Thymus (tissue), 11 donors: ENCODE measurements around the gene PLEKHM1. TPM values are rescaled to one million over a fixed set of nuclear protein-coding genes. Genes with fewer than 3 reads are reported as not detected.
A peak's percentile ranks its signal among the peaks of the same experiment; 100 is the strongest.

Experiments
- DNase-seq, 9 donors: peaks; one replicate each; pipeline ENCODE4 v3.0.0-alpha.2; 2013; ENCODE audit warnings: low spot score in 9 of 9, low read depth in 6 of 9, missing footprints in 1 of 9
- H3K27ac ChIP-seq, 2 donors: one replicate each; pipeline ENCODE4 v1.5.1; 2013; ENCODE audit warnings: control low read depth in 1 of 2, low read depth in 1 of 2, low read length in 1 of 2, mild to moderate bottlenecking in 1 of 2, moderate library complexity in 1 of 2
- H3K27me3 ChIP-seq, 2 donors: one replicate each; pipeline ENCODE4 v1.5.1; 2013; ENCODE audit warnings: low read length in 1 of 2; ENCODE audit not compliant: control insufficient read depth in 2 of 2, insufficient read depth in 1 of 2
- H3K36me3 ChIP-seq, 2 donors: one replicate each; pipeline ENCODE4 v1.5.1; 2013; ENCODE audit warnings: low read length in 1 of 2, mild to moderate bottlenecking in 1 of 2, moderate library complexity in 1 of 2; ENCODE audit not compliant: control insufficient read depth in 2 of 2, insufficient read depth in 2 of 2
- H3K4me1 ChIP-seq, 2 donors: one replicate each; pipeline ENCODE4 v1.5.1; 2013; ENCODE audit warnings: low read length in 2 of 2; ENCODE audit not compliant: control insufficient read depth in 2 of 2, insufficient read depth in 2 of 2
- H3K4me3 ChIP-seq, 2 donors: one replicate each; pipeline ENCODE4 v1.5.1; 2013; ENCODE audit warnings: low read length in 2 of 2, control low read depth in 1 of 2, mild to moderate bottlenecking in 1 of 2
- H3K9me3 ChIP-seq, 2 donors: one replicate each; pipeline ENCODE4 v1.5.1; 2013; ENCODE audit warnings: low read length in 1 of 2, mild to moderate bottlenecking in 1 of 2; ENCODE audit not compliant: control insufficient read depth in 2 of 2, insufficient read depth in 1 of 2
- WGBS: extraction: QIAGEN DNeasy Blood & Tissue Kit; methylation state at CpG from one replicate; pipeline ENCODE4 v1.1.7; 2013; 5-methylcytosine and 5-hydroxymethylcytosine counted together
- polyA plus RNA-seq: library from polyadenylated mRNA; stranded (reverse); fragments of 200-250 nt; gene quantifications from one replicate; pipeline ENCODE4 v1.2.3, GENCODE V29; 2013
- total RNA-seq: library from RNA; stranded (reverse); fragments of 120-200 nt; gene quantifications from one replicate; pipeline ENCODE4 v1.2.4, GENCODE V29; 2013
- donor health status: healthy.

Gene PLEKHM1
- total and polyA plus RNA-seq, 2 donors, result 18.1 to 22.9 TPM

DNA sequence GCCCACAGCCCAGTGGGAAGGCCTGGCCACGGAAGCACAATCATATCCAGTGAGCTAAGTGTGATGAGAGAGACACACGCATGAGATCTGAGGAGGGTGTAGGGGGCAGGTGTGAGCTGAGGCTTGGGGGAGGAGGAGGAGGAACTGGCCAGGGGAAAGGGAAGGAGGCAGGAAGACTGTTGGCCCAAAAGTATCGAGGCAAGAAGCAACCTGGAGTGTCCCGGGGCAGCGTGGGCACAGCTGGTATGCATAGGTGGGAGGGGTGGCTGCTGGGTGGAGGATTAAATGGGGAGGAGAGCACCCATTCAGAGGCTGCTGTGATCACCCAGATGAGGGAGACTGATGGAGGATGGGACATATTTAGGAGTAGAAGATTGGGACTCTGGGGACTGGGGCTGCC, 99.2 kb downstream of the PLEKHM1 start:
- 8% methylated on average over 5 of the region's 5 CpGs for WGBS
- H3K4me1 ChIP-seq, result peaks cover 10 to 28% of the 10 kb centered on the region in 2 donors
- no peak overlapping the region for H3K4me3 ChIP-seq
- H3K27ac ChIP-seq, result no peak overlapping the region
- DNase-seq, result no peak
- no peaks in the 10 kb centered on the region for H3K9me3 ChIP-seq
- peaks cover 28 to 29% of the 10 kb centered on the region in 2 donors for H3K36me3 ChIP-seq
- H3K27me3 ChIP-seq, result no peaks in the 10 kb centered on the region

GRCh38 chr17:45389354-45389753, 101.2 kb downstream of the PLEKHM1 start:
- H3K27me3 ChIP-seq, result no peaks in the 10 kb centered on the region
- peaks cover 9 to 10% of the 10 kb centered on the region in 2 donors for H3K36me3 ChIP-seq
- H3K27ac ChIP-seq, result peak overlapping the region in 1 of 2 donors; percentile 41
- no peaks in the 10 kb centered on the region for H3K9me3 ChIP-seq
- no peak overlapping the region for H3K4me3 ChIP-seq
- 78% methylated on average over 3 of the region's 3 CpGs for WGBS
- H3K4me1 ChIP-seq, result peaks cover 10 to 32% of the 10 kb centered on the region in 2 donors
- no peak for DNase-seq

- peak in 3 of 9 donors; percentile 53 to 82 (median 69) for DNase-seq
- H3K4me1 ChIP-seq, result peaks cover 10 to 36% of the 10 kb centered on the region in 2 donors
- no peaks in the 10 kb centered on the region for H3K9me3 ChIP-seq
- H3K27ac ChIP-seq, result peak overlapping the region in 1 of 2 donors; percentile 41
- 38% methylated on average over 10 of the region's 10 CpGs for WGBS
- H3K4me3 ChIP-seq, result no peak overlapping the region
- H3K27me3 ChIP-seq, result no peaks in the 10 kb centered on the region
- H3K36me3 ChIP-seq, result peaks cover 4% of the 10 kb centered on the region in 2 donors
Measured at GRCh38 chr17:45388604-45389325, 101.8 kb downstream of the PLEKHM1 start.

GRCh38 chr17:45387739-45388138, 102.8 kb downstream of the PLEKHM1 start:
- no peak for DNase-seq
- Histone ChIP-seq H3K27me3 (no peaks in the 10 kb centered on the region), H3K4me1 (peaks cover 10 to 36% of the 10 kb centered on the region in 2 donors), H3K27ac (no peak overlapping the region), H3K9me3 (no peaks in the 10 kb centered on the region), H3K4me3 (no peak overlapping the region), H3K36me3 (no peaks in the 10 kb centered on the region)
- over 99% methylated on average over 3 of the region's 3 CpGs for WGBS

- 82% methylated on average over 4 of the region's 4 CpGs for WGBS
- Histone ChIP-seq H3K27me3 (no peaks in the 10 kb centered on the region), H3K36me3 (no peaks in the 10 kb centered on the region), H3K27ac (no peak overlapping the region), H3K9me3 (no peaks in the 10 kb centered on the region), H3K4me1 (peaks cover 10 to 33% of the 10 kb centered on the region in 2 donors), H3K4me3 (no peak overlapping the region)
- DNase-seq, result no peak
Measured at GRCh38 chr17:45386178-45386577, 104.3 kb downstream of the PLEKHM1 start.

Other genes with a start within 250 kb of the PLEKHM1 start
- 0.05 TPM for gene SPATA32, start 228.6 kb downstream of the PLEKHM1 start, total RNA-seq
- 0.21 TPM for gene SPATA32, start 228.6 kb downstream of the PLEKHM1 start, polyA plus RNA-seq
- 9.7 TPM for gene MAP3K14, start 173.7 kb downstream of the PLEKHM1 start, total RNA-seq
- gene MAP3K14, start 173.7 kb downstream of the PLEKHM1 start, polyA plus RNA-seq, result 21.8 TPM
- 23.1 TPM for gene ARHGAP27, start 57.9 kb downstream of the PLEKHM1 start, total RNA-seq
- 73.8 TPM for gene ARHGAP27, start 57.9 kb downstream of the PLEKHM1 start, polyA plus RNA-seq